Suprapubic skin (tissue), 4 donors: Measurements from ENCODE around the gene KCNB1.

ENCODE experiments used
- CTCF ChIP-seq, 2 donors: fragments of 200-600 bp in 1 of 2; fragments of 450-650 bp in 1 of 2; sonication (generic) in 1 of 2; IDR thresholded peaks; one replicate each; pipeline ENCODE4 v1.5.1; 2016 to 2019; ENCODE audit warnings: antibody characterized with exemption in 2 of 2, mild to moderate bottlenecking in 1 of 2, moderate library complexity in 1 of 2
- EP300 ChIP-seq: sonication (generic); formaldehyde crosslinking; IDR thresholded peaks from one replicate; pipeline ENCODE4 v1.6.1; 2017; ENCODE audit warnings: antibody characterized with exemption
- POLR2A ChIP-seq, 2 donors: fragments of 450-650 bp; IDR thresholded peaks; one replicate each; pipeline ENCODE4 v1.6.1; 2017; ENCODE audit warnings: antibody characterized with exemption in 2 of 2, mild to moderate bottlenecking in 2 of 2, moderate library complexity in 2 of 2
- POLR2AphosphoS5 ChIP-seq, 3 donors: sonication (generic); formaldehyde crosslinking; IDR thresholded peaks; one replicate each; pipeline ENCODE4 v1.6.1; 2017; ENCODE audit warnings: antibody characterized with exemption in 3 of 3

DNA sequence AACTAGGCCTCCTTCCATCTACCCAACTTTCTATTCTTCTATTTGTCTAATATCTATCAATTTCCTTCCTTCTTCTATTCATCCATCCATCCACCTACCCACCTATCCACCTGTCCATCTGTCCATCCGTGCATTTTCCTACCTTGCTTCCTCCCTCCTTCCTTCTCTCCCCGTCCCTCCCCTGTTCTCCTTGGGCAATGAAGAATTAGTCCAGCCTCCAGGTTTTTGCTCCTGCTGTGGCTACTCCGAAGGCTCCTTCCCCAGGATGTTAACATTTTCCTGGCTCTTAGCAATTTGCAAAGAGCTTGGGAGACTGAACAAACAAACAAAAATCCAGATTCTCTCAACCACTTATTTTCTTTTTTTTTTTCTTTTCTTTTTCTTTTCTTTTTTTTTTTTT, 81.6 kb downstream of the KCNB1 start:
- TF ChIP-seq CTCF (IDR thresholded peaks at IDR 0.05): no peak
- no peak for TF ChIP-seq POLR2AphosphoS5 (IDR thresholded peaks at IDR 0.05)
- no peak for TF ChIP-seq POLR2A (IDR thresholded peaks at IDR 0.05)
- no peak for TF ChIP-seq EP300
